HepG2 (cell line): ENCODE data around the gene AHSP. TPM values are rescaled to one million over a fixed set of nuclear protein-coding genes. Genes with fewer than 3 reads are reported as not detected.

Experiments used
- AHR ChIP-seq: IDR thresholded peaks from 2 replicates; pipeline ENCODE4 v1.6.1; 2018; ENCODE audit warnings: missing genetic modification reagents, missing compliant biosample characterization
- ARNT ChIP-seq: fragments of 450-650 bp; IDR thresholded peaks from 2 replicates; pipeline ENCODE4 v1.6.1; 2017
- ERF ChIP-seq: IDR thresholded peaks from 2 replicates; pipeline ENCODE4 v1.6.1; 2018; ENCODE audit warnings: missing biosample characterization, missing genetic modification reagents
- HNRNPLL ChIP-seq: fragments of 200-400 bp; formaldehyde crosslinking; IDR thresholded peaks from 2 replicates; pipeline ENCODE4 v1.6.1; 2017; ENCODE audit warnings: mild to moderate bottlenecking, low read depth, low read length; ENCODE audit not compliant: poor library complexity, severe bottlenecking
- NCOA1 ChIP-seq: sonication (generic); formaldehyde crosslinking; IDR thresholded peaks from 2 replicates; pipeline ENCODE4 v1.9.0; 2021; ENCODE audit warnings: missing genetic modification reagents
- NCOR1 ChIP-seq: fragments of 200-600 bp; sonication (generic); IDR thresholded peaks from 2 replicates; pipeline ENCODE4 v1.7.0; 2017; ENCODE audit warnings: antibody characterized with exemption, low read length, borderline replicate concordance
- NONO ChIP-seq, 2 experiments: fragments of 450-650 bp in 1 of 2; sonication (generic) in 1 of 2; formaldehyde crosslinking in 1 of 2; IDR thresholded peaks in 1 of 2; conservative IDR thresholded peaks in 1 of 2; 2 replicates each; pipeline versions ENCODE4 v1.6.1 to v1.8.0; 2017 to 2022; ENCODE audit warnings: mild to moderate bottlenecking in 1 of 2, missing genetic modification reagents in 1 of 2, moderate library complexity in 1 of 2
- RXRB ChIP-seq: IDR thresholded peaks from 2 replicates; pipeline ENCODE4 v1.6.1; 2016; ENCODE audit warnings: borderline replicate concordance, missing genetic modification reagents, missing compliant biosample characterization
- SMARCC2 ChIP-seq: fragments of 450-650 bp; IDR thresholded peaks from 2 replicates; pipeline ENCODE4 v1.6.1; 2017; ENCODE audit warnings: antibody characterized with exemption, mild to moderate bottlenecking
- SNRNP70 ChIP-seq: fragments of 200-400 bp; formaldehyde crosslinking; IDR thresholded peaks from 2 replicates; pipeline ENCODE4 v1.6.1; 2017; ENCODE audit warnings: mild to moderate bottlenecking, low read depth, low read length, moderate library complexity
- SRSF9 ChIP-seq: fragments of 200-400 bp; formaldehyde crosslinking; IDR thresholded peaks from 2 replicates; pipeline ENCODE4 v1.6.1; 2018; ENCODE audit warnings: borderline replicate concordance, mild to moderate bottlenecking, low read depth, low read length; ENCODE audit not compliant: insufficient read depth, poor library complexity, severe bottlenecking
- TBX3 ChIP-seq: fragments of 450-650 bp; IDR thresholded peaks from 2 replicates; pipeline ENCODE4 v1.6.1; 2017; ENCODE audit warnings: antibody characterized with exemption, mild to moderate bottlenecking, inconsistent platforms, borderline replicate concordance
- TEAD2 ChIP-seq: sonication (generic); formaldehyde crosslinking; IDR thresholded peaks from 2 replicates; pipeline ENCODE4 v1.9.0; 2021; ENCODE audit warnings: missing genetic modification reagents
- TGIF2 ChIP-seq: IDR thresholded peaks from 2 replicates; pipeline ENCODE4 v1.6.1; 2016; ENCODE audit warnings: control low read depth, missing compliant biosample characterization
- TMF1 ChIP-seq: sonication (generic); formaldehyde crosslinking; IDR thresholded peaks from 2 replicates; pipeline ENCODE4 v1.8.1; 2022; ENCODE audit warnings: low read depth, missing genetic modification reagents
- ZFP37 ChIP-seq: sonication (generic); formaldehyde crosslinking; IDR thresholded peaks from 2 replicates; pipeline ENCODE4 v1.4.0; 2020; ENCODE audit warnings: missing genetic modification reagents, borderline replicate concordance
- ZFP41 ChIP-seq: sonication (generic); formaldehyde crosslinking; IDR thresholded peaks from 2 replicates; pipeline ENCODE4 v1.4.0; 2020; ENCODE audit warnings: mild to moderate bottlenecking, missing genetic modification reagents, borderline replicate concordance
- ZNF264 ChIP-seq: sonication (generic); formaldehyde crosslinking; IDR thresholded peaks from 2 replicates; pipeline ENCODE4 v1.4.0; 2020; ENCODE audit warnings: missing genetic modification reagents
- ZNF709 ChIP-seq: sonication (generic); formaldehyde crosslinking; IDR thresholded peaks from 2 replicates; pipeline ENCODE4 v1.5.0; 2020; ENCODE audit warnings: mild to moderate bottlenecking, missing genetic modification reagents
- polyA plus RNA-seq, 8 experiments: library from polyadenylated mRNA; depleted of rRNA in 3 of 8; stranded (reverse) in 7 of 8; unstranded in 1 of 8; fragments of >200 nt; fragmentation: Illumina TruSeq in 4 of 8; extraction: Trizol in 4 of 8; gene quantifications; 2 replicates each; pipeline versions ENCODE4 v1.2.1 to v1.2.3, GENCODE V29; 2011 to 2016; ENCODE audit warnings: low read depth in 4 of 8, missing spikeins in 1 of 8, mixed read lengths in 1 of 8; ENCODE audit not compliant: insufficient read depth in 1 of 8
- total RNA-seq, 5 experiments: library from RNA; depleted of rRNA; stranded (reverse); fragments of >200 nt; fragmentation: Illumina TruSeq; extraction: Trizol; gene quantifications; 2 replicates each; pipeline ENCODE4 v1.2.3, GENCODE V29; 2016; ENCODE audit warnings: low read depth in 1 of 5
- TF ChIP-seq, protein P1 (sequence below): sonication (generic); formaldehyde crosslinking; IDR thresholded peaks from 2 replicates; pipeline ENCODE4 v1.5.1; 2020; ENCODE audit warnings: mild to moderate bottlenecking, missing genetic modification reagents, moderate library complexity
- TF ChIP-seq, protein P2 (sequence below): sonication (generic); formaldehyde crosslinking; IDR thresholded peaks from 2 replicates; pipeline ENCODE4 v1.9.0; 2022; ENCODE audit warnings: missing genetic modification reagents, mild to moderate bottlenecking, borderline replicate concordance
- TF ChIP-seq, protein P3 (sequence below): IDR thresholded peaks from 2 replicates; pipeline ENCODE4 v1.6.1; 2016; ENCODE audit warnings: low read depth, borderline replicate concordance
- TF ChIP-seq, protein P4 (sequence below): sonication (generic); formaldehyde crosslinking; IDR thresholded peaks from 2 replicates; pipeline ENCODE4 v1.4.0; 2020; ENCODE audit warnings: low read depth, mild to moderate bottlenecking, missing genetic modification reagents

The AHSP gene
- total and polyA plus RNA-seq, 2 of the 13 experiments (the other 11 are each of a cell fraction or from before 2014, with no cell fraction given) = not detected

DNA sequence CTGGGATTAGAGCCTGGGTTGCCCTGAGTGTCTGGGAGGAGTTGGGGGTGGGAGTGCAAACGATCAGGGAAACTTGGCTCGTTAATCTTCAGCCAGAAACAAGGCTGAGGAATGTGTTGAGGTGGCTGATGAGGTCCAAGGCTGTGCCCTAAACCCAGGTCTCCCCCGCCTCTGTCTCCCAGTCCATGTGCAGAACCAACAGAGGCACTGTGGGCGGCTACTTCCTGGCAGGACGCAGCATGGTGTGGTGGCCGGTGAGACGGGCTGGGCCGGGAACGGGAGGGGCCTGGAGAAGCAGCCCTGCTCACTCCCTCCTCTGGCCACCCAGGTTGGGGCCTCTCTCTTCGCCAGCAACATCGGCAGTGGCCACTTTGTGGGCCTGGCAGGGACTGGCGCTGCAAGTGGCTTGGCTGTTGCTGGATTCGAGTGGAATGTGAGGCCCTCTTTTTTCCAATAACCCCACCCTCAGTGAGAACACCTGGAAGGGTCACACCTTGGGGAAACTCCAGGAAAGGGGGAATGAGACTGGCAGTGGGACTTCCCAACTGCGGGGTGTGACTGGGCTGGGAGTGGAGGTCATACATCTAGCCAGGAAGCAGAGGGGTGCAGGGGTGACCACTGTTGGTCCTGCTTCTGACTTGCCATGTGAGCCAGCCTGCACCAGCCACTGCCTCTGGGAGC, 43.1 kb upstream of the AHSP start (continued):
- TF ChIP-seq TEAD2 (CRISPR knock-in tag) = no peak
- no peak for TF ChIP-seq SNRNP70
- TF ChIP-seq HNRNPLL = no peak
- no peak for TF ChIP-seq NCOA1 (CRISPR knock-in tag)
- 0 out of 2 replicates have a peak, but pooled peaks have one; percentile 43 for TF ChIP-seq ZNF264
- TF ChIP-seq ZNF709 (CRISPR knock-in tag) = no peak
- TF ChIP-seq, protein P1, sequence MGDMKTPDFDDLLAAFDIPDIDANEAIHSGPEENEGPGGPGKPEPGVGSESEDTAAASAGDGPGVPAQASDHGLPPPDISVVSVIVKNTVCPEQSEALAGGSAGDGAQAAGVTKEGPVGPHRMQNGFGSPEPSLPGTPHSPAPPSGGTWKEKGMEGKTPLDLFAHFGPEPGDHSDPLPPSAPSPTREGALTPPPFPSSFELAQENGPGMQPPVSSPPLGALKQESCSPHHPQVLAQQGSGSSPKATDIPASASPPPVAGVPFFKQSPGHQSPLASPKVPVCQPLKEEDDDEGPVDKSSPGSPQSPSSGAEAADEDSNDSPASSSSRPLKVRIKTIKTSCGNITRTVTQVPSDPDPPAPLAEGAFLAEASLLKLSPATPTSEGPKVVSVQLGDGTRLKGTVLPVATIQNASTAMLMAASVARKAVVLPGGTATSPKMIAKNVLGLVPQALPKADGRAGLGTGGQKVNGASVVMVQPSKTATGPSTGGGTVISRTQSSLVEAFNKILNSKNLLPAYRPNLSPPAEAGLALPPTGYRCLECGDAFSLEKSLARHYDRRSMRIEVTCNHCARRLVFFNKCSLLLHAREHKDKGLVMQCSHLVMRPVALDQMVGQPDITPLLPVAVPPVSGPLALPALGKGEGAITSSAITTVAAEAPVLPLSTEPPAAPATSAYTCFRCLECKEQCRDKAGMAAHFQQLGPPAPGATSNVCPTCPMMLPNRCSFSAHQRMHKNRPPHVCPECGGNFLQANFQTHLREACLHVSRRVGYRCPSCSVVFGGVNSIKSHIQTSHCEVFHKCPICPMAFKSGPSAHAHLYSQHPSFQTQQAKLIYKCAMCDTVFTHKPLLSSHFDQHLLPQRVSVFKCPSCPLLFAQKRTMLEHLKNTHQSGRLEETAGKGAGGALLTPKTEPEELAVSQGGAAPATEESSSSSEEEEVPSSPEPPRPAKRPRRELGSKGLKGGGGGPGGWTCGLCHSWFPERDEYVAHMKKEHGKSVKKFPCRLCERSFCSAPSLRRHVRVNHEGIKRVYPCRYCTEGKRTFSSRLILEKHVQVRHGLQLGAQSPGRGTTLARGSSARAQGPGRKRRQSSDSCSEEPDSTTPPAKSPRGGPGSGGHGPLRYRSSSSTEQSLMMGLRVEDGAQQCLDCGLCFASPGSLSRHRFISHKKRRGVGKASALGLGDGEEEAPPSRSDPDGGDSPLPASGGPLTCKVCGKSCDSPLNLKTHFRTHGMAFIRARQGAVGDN (CRISPR knock-in tag) = peak; percentile 95
- TF ChIP-seq SMARCC2 = no peak
- TF ChIP-seq TMF1 (CRISPR knock-in tag) = no peak
- TF ChIP-seq RXRB (CRISPR knock-in tag) = peak; percentile 78
- no peak for TF ChIP-seq TBX3
- no peak for TF ChIP-seq SRSF9
- TF ChIP-seq, protein P2, sequence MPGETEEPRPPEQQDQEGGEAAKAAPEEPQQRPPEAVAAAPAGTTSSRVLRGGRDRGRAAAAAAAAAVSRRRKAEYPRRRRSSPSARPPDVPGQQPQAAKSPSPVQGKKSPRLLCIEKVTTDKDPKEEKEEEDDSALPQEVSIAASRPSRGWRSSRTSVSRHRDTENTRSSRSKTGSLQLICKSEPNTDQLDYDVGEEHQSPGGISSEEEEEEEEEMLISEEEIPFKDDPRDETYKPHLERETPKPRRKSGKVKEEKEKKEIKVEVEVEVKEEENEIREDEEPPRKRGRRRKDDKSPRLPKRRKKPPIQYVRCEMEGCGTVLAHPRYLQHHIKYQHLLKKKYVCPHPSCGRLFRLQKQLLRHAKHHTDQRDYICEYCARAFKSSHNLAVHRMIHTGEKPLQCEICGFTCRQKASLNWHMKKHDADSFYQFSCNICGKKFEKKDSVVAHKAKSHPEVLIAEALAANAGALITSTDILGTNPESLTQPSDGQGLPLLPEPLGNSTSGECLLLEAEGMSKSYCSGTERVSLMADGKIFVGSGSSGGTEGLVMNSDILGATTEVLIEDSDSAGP (CRISPR knock-in tag) = peak; percentile 72; the same call in 1 of the 2 replicates
- TF ChIP-seq, protein P3, sequence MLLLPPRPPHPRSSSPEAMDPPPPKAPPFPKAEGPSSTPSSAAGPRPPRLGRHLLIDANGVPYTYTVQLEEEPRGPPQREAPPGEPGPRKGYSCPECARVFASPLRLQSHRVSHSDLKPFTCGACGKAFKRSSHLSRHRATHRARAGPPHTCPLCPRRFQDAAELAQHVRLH = peak; percentile 19; the same call in 1 of the 2 replicates
- TF ChIP-seq ERF (CRISPR knock-in tag) = 0 out of 2 replicates have a peak, but pooled peaks have one; percentile 59
- no peak for TF ChIP-seq TGIF2 (CRISPR knock-in tag)
- TF ChIP-seq ZFP37 (CRISPR knock-in tag) = peak; percentile 72; the same call in 1 of the 2 replicates
- no peak for TF ChIP-seq ARNT
- TF ChIP-seq AHR (CRISPR knock-in tag) = peak; percentile 80; the same call in 1 of the 2 replicates
- TF ChIP-seq, protein P4, sequence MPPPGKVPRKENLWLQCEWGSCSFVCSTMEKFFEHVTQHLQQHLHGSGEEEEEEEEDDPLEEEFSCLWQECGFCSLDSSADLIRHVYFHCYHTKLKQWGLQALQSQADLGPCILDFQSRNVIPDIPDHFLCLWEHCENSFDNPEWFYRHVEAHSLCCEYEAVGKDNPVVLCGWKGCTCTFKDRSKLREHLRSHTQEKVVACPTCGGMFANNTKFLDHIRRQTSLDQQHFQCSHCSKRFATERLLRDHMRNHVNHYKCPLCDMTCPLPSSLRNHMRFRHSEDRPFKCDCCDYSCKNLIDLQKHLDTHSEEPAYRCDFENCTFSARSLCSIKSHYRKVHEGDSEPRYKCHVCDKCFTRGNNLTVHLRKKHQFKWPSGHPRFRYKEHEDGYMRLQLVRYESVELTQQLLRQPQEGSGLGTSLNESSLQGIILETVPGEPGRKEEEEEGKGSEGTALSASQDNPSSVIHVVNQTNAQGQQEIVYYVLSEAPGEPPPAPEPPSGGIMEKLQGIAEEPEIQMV (CRISPR knock-in tag) = no peak
- no peak for TF ChIP-seq NCOR1
- TF ChIP-seq ZFP41 (CRISPR knock-in tag) = 0 out of 2 replicates have a peak, but pooled peaks have one; percentile 47
- TF ChIP-seq NONO (IDR thresholded peaks at IDR 0.05) = no peak
- TF ChIP-seq NONO (CRISPR knock-in tag; conservative IDR thresholded peaks at IDR 0.05) = peak; percentile 65
